ENCODE data around the gene CDK18.

- TF ChIP-seq CTCF (IDR thresholded peaks at IDR 0.05) (no peak), POLR2A (IDR thresholded peaks at IDR 0.05) (no peak)
These were observed 49.5 kb upstream of the CDK18 start for GRCh38 chr1:205454903-205455335.

All from uterus (tissue), 2 donors.